Heart left ventricle (tissue), 16 donors: Measurements from ENCODE around the gene MMP24OS. TPM values are rescaled to one million over a fixed set of nuclear protein-coding genes. Genes with fewer than 3 reads are reported as not detected.
"Not testable (repeated sequence)": the region's sequence is repeated elsewhere in the genome, so short reads cannot be mapped to it uniquely, and the experiment has no call there.

Source experiments
- ATAC-seq, 4 donors: fragments of 200-7000 bp; cut with Tn5 transposase; one replicate each; pipeline ENCODE4 v1.9.1; 2020 to 2022; ENCODE audit warnings: moderate library complexity in 4 of 4, mild to moderate bottlenecking in 3 of 4, moderate number of reproducible peaks in 1 of 4
- DNase-seq, 5 donors: peaks; one replicate each; pipeline ENCODE4 v3.0.0-alpha.2; 2020
- H3K27ac ChIP-seq, 12 donors: fragments of 200-600 bp; sonication (generic) in 4 of 12; one replicate each; pipeline versions ENCODE4 v1.5.0 to v1.8.0; 2016 to 2022; ENCODE audit warnings: mild to moderate bottlenecking in 2 of 12
- H3K27me3 ChIP-seq, 9 donors: fragments of 200-600 bp; sonication (generic) in 2 of 9; one replicate each; pipeline versions ENCODE4 v1.5.1 to v1.8.0; 2016 to 2022; ENCODE audit warnings: mild to moderate bottlenecking in 3 of 9
- H3K36me3 ChIP-seq, 9 donors: fragments of 200-600 bp; sonication (generic) in 2 of 9; one replicate each; pipeline versions ENCODE4 v1.5.0 to v1.8.0; 2018 to 2022; ENCODE audit warnings: mild to moderate bottlenecking in 2 of 9
- H3K4me1 ChIP-seq, 12 donors: fragments of 200-600 bp; sonication (generic) in 4 of 12; one replicate each; pipeline versions ENCODE4 v1.5.0 to v1.8.0; 2016 to 2022; ENCODE audit warnings: mild to moderate bottlenecking in 3 of 12
- H3K4me3 ChIP-seq, 12 donors: fragments of 200-600 bp; sonication (generic) in 4 of 12; one replicate each; pipeline versions ENCODE4 v1.5.0 to v1.8.0; 2017 to 2022; ENCODE audit warnings: mild to moderate bottlenecking in 9 of 12, moderate library complexity in 4 of 12
- H3K9me3 ChIP-seq, 12 donors: fragments of 200-600 bp; sonication (generic) in 4 of 12; one replicate each; pipeline versions ENCODE4 v1.5.0 to v1.8.0; 2016 to 2022; ENCODE audit warnings: mild to moderate bottlenecking in 1 of 12
- CTCF ChIP-seq, 12 donors: fragments of 200-600 bp; sonication (generic) in 4 of 12; IDR thresholded peaks; one replicate each; pipeline versions ENCODE4 v1.5.0 to v1.8.0; 2018 to 2022; ENCODE audit warnings: antibody characterized with exemption in 12 of 12, mild to moderate bottlenecking in 5 of 12
- POLR2A ChIP-seq, 2 donors: fragments of 450-650 bp; IDR thresholded peaks; one replicate each; pipeline ENCODE4 v1.6.1; 2017; ENCODE audit warnings: antibody characterized with exemption in 2 of 2, mild to moderate bottlenecking in 2 of 2, moderate library complexity in 2 of 2
- WGBS, 4 donors: extraction: QIAGEN DNeasy Blood & Tissue Kit in 2 of 4; methylation state at CpG; one replicate each; pipeline versions ENCODE4 v1.1.5 to v1.1.7; 2013 to 2018; 5-methylcytosine and 5-hydroxymethylcytosine counted together
- intact Hi-C, 10 donors: fragments of 100-400 bp; cut with DNase I; formaldehyde crosslinking; loops; one replicate each; pipeline versions ENCODE4 v1.11.1 to v1.14.2; 2022
- polyA plus RNA-seq, 2 donors: library from polyadenylated mRNA; stranded (reverse); fragments of 200-250 nt; gene quantifications; one replicate each; pipeline ENCODE4 v1.2.3, GENCODE V29; 2013
- total RNA-seq, 9 donors: library from RNA; depleted of rRNA in 2 of 9; stranded (reverse); fragments of >200 nt in 2 of 9; fragmentation: NEBNext Ultra II Directional in 3 of 9; extraction: Animal tissue kit (Norgen Biotek cat#: 25700) in 3 of 9; gene quantifications; one replicate each; pipeline versions ENCODE4 v1.1.0 to v1.2.4, GENCODE V29; 2016 to 2023
- donor health status: ischemic (EF 13 %, LVEDD 7.1; RV severe dilation, severe dysfunction).
- donor health status: healthy with polysubstance abuse.
- donor health status: DM: no; HTN: yes; CAD: no.
- donor health status: DM: no; HTN: no; CAD: no.
- donor health status: ischemic (EF 25% LVEDD 6.9; RV normal size, moderate dysfunction).
- donor health status: ischemic (EF 25% LVEDD 5.7; RV mildly dilated, moderate dysfunction).
- donor health status: healthy.
- donor health status: DM: yes; HTN: yes; CAD: no.
- donor health status: ischemic (EF 35%, LVEDD 5.7; RV mildly dilated, moderate dysfunction).
- donor health status: nonischemic (EF 11% LVEDD 7.7; RV severe dilation, severe dysfunction).
- donor health status: DM: yes; HTN: yes; CAD: no.
- donor health status: PGD.
- donor health status: ischemic (EF 29% LVEDD 5.4; RV normal size, mild dysfunction).
- donor health status: nonischemic (EF 23%, LVEDD 6.1; RV moderate dilation, normal function).

Gene MMP24OS
- total and polyA plus RNA-seq, 11 donors, result 11.7 to 64.8 (median 41.6) TPM

- ATAC-seq (no peak), DNase-seq (no peak)
- Histone ChIP-seq H3K27ac (peak overlapping the region in 3 of 12 donors; percentile 7 to 58 (median 48)), H3K36me3 (peaks cover 0 to 17% (median 2%) of the 10 kb centered on the region in 9 donors), H3K9me3 (no peaks in the 10 kb centered on the region), H3K27me3 (no peaks in the 10 kb centered on the region), H3K4me3 (no peak overlapping the region), H3K4me1 (peaks cover 0 to 10% (median 3%) of the 10 kb centered on the region in 12 donors)
- intact Hi-C loops, result no loop called here
- TF ChIP-seq CTCF (IDR thresholded peaks at IDR 0.05) (no peak), POLR2A (IDR thresholded peaks at IDR 0.05) (no peak)
- WGBS, 4 donors, result 70 to 83% (median 80%) methylated on average over 5 of the region's 5 CpGs
Measured at GRCh38 chr20:35319192-35319870, 41.4 kb upstream of the MMP24OS start.

- no peak overlapping the region for H3K4me3 ChIP-seq
- H3K27me3 ChIP-seq, result no peaks in the 10 kb centered on the region
- ATAC-seq (peak; percentile 30 to 86 (median 64)), DNase-seq (peak in 1 of 5 donors; percentile 51)
- TF ChIP-seq POLR2A (IDR thresholded peaks at IDR 0.05) (no peak), CTCF (IDR thresholded peaks at IDR 0.05) (no peak)
- peaks cover 0 to 24% (median 5%) of the 10 kb centered on the region in 9 donors for H3K36me3 ChIP-seq
- intact Hi-C loops, result no loop called here
- H3K27ac ChIP-seq, result peak overlapping the region in 4 of 12 donors; percentile 7 to 58 (median 32)
- H3K4me1 ChIP-seq, result peaks cover 0 to 10% (median 3%) of the 10 kb centered on the region in 12 donors
- H3K9me3 ChIP-seq, result no peaks in the 10 kb centered on the region
- 55 to 65% (median 60%) methylated on average over 6 of the region's 6 CpGs for WGBS, 4 donors
Measured at GRCh38 chr20:35318502-35319157, 40.7 kb upstream of the MMP24OS start.

DNA sequence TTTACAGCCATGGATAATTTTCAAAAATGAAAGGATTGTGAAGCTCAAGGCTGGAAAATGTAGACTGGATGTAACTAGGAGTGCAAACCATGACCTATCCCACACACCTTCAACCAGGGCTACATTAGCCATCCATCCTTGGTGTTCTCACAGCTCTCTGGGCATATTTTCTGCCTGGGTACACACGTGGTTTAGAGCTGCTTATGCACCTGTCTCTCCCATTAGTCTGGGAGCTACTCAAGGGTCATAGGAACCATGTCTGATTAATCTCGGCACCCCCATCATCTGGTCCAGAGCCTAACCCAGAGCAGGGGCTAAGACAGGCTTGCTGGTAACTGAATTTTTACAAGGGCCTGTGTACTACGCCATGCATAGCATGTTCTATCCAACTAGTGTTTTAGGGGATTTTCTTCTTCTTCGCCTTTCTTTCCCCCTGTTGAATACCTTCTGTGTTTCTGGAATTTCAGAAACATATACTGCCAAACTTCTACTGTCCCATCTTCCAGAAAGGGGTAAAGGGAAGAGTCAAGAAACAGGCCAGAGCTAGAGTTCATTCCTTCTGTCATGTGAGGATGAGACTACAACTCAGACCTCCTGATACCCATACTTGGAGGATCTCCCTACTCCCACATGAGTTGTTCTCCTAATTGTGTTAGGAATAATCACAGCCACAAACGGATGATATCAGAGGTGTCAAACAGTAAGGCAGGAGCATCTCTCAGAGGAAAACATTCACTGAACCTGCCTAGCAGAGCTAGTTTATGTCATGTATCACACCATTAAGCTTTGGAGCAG is 39.7 kb upstream of the MMP24OS start:
- DNase-seq, result no peak
- peaks cover 0 to 30% (median 5%) of the 10 kb centered on the region in 9 donors for H3K36me3 ChIP-seq
- intact Hi-C loops, result no loop called here
- no peaks in the 10 kb centered on the region for H3K9me3 ChIP-seq
- ATAC-seq, result no peak
- H3K27ac ChIP-seq, result peak overlapping the region in 1 of 12 donors; percentile 48
- peaks cover 0 to 10% (median 3%) of the 10 kb centered on the region in 12 donors for H3K4me1 ChIP-seq
- no peak for TF ChIP-seq POLR2A (IDR thresholded peaks at IDR 0.05)
- TF ChIP-seq CTCF (IDR thresholded peaks at IDR 0.05), result no peak
- H3K4me3 ChIP-seq, result no peak overlapping the region
- no peaks in the 10 kb centered on the region for H3K27me3 ChIP-seq
- WGBS, 4 donors, result 87 to 91% (median 88%) methylated on average over 5 of the region's 5 CpGs

- H3K36me3 ChIP-seq, result peaks cover 0 to 29% (median 13%) of the 10 kb centered on the region in 9 donors
- H3K27me3 ChIP-seq, result no peaks in the 10 kb centered on the region
- peak overlapping the region in 1 of 12 donors; percentile 48 for H3K27ac ChIP-seq
- intact Hi-C loops, result no loop called here
- no peaks in the 10 kb centered on the region for H3K9me3 ChIP-seq
- no peak for DNase-seq
- no peak overlapping the region for H3K4me3 ChIP-seq
- peaks cover 0 to 10% (median 3%) of the 10 kb centered on the region in 12 donors for H3K4me1 ChIP-seq
- no peak for ATAC-seq
- no peak for TF ChIP-seq POLR2A (IDR thresholded peaks at IDR 0.05)
- WGBS, 4 donors, result 87 to 100% (median 94%) methylated on average over 2 of the region's 2 CpGs
Measured at GRCh38 chr20:35316086-35316485, 38.2 kb upstream of the MMP24OS start.

GRCh38 chr20:35315632-35316020 is 37.7 kb upstream of the MMP24OS start:
- intact Hi-C loops, H3K9me3 ChIP-seq, DNase-seq, ATAC-seq, H3K4me3 ChIP-seq, H3K27me3 ChIP-seq: not testable (repeated sequence)
- peak overlapping the region in 1 of 12 donors; percentile 48 for H3K27ac ChIP-seq
- H3K36me3 ChIP-seq, result peaks cover 0 to 31% (median 13%) of the 10 kb centered on the region in 9 donors
- peaks cover 0 to 10% (median 3%) of the 10 kb centered on the region in 12 donors for H3K4me1 ChIP-seq
- 91 to 97% (median 97%) methylated on average over 7 of the region's 7 CpGs for WGBS, 4 donors
